ENCODE results near the gene TBC1D22B. TPM values are rescaled to one million over a fixed set of nuclear protein-coding genes. Genes with fewer than 3 reads are reported as not detected.
A peak's percentile ranks its signal among the peaks of the same experiment; 100 is the strongest.

The TBC1D22B gene
- total and polyA plus RNA-seq, 12 donors = 7.4 to 21.9 (median 15.7) TPM

DNA sequence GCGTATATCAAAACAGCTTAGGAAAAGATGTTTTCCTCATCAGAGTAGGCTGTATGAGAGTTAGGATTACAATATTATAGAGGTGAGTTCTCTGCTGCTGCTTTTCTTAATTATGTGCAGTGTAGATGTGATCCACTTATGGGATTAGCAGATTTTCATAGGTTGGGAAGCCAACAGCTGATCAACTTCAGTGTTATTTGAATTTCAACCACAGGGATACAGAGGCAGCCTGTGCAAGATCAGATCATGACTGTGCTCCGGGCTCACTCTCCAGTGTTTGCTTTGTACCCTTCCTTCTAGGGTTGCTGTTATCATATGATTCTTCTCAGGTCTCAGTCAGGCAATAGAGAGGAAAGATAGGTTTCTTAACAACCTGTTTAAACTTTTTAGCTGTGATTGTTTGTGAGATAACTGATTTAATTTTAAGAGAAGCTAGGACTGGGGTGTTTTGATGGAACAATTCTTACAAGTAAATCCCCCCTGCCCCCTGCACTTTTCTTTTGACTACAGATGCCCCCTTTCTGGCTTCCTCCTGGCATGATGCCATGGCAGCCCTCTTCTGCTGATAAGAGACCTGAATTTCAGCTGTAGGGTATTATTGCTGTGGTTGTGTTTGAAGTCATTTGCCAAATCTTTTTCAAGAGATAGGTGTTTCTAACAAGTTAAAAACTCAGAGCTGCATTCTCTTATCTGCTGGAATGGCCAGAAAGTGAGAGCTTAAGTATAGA is 104.7 kb downstream of the TBC1D22B start:
- Histone ChIP-seq H3K4me1 (replicated peaks in 1 of 2) (peaks cover 3 to 6% of the 10 kb centered on the region in 2 donors), H3K36me3 (replicated peaks in 1 of 2) (peaks cover 0 to 17% of the 10 kb centered on the region in 2 donors), H3K4me3 (no peak overlapping the region), H3K27ac (no peak overlapping the region), H3K9me3 (replicated peaks in 1 of 3) (no peaks in the 10 kb centered on the region), H3K27me3 (no peaks in the 10 kb centered on the region)
- no peak for TF ChIP-seq POLR2A (IDR thresholded peaks at IDR 0.05)
- TF ChIP-seq CTCF (IDR thresholded peaks at IDR 0.05) = no peak
- 74 to 92% (median 83%) methylated on average over 2 of the region's 2 CpGs for WGBS, 4 donors
- intact Hi-C loops (cut with DNase I) = no loop called here
- no peak for DNase-seq

DNA sequence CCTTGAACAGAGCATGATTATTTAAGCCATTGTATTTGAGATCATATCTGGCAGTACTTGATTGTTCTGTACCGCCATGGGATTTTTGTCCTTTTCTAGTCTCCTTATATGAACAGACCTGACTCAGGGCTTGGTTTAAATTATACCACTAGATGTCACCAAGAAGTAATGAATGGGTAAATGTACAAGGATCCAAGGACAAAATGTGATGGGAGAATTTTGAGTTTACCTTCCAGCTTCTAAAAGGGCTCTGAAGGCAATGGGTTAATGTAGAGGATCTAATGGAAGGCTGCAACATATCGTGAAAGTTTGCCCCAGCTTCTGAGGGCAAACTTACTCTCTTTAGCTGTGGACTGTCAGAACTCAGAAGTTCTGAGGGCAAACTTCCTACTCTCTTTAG is 108.2 kb downstream of the TBC1D22B start:
- H3K27me3 ChIP-seq = no peaks in the 10 kb centered on the region
- WGBS, 4 donors = 39 to 50% (median 42%) methylated on average over 2 of the region's 2 CpGs
- H3K4me3 ChIP-seq = no peak overlapping the region
- TF ChIP-seq CTCF (IDR thresholded peaks at IDR 0.05) = peak in 1 of 6 experiments; percentile 12
- no peak for TF ChIP-seq POLR2A (IDR thresholded peaks at IDR 0.05)
- intact Hi-C loops (cut with DNase I) = no loop called here
- H3K4me1 ChIP-seq (replicated peaks in 1 of 2) = peaks cover 3% of the 10 kb centered on the region in 2 donors
- DNase-seq = no peak
- H3K36me3 ChIP-seq (replicated peaks in 1 of 2) = peaks cover 0 to 18% of the 10 kb centered on the region in 2 donors
- H3K9me3 ChIP-seq (replicated peaks in 1 of 3) = no peaks in the 10 kb centered on the region
- no peak overlapping the region for H3K27ac ChIP-seq

DNA sequence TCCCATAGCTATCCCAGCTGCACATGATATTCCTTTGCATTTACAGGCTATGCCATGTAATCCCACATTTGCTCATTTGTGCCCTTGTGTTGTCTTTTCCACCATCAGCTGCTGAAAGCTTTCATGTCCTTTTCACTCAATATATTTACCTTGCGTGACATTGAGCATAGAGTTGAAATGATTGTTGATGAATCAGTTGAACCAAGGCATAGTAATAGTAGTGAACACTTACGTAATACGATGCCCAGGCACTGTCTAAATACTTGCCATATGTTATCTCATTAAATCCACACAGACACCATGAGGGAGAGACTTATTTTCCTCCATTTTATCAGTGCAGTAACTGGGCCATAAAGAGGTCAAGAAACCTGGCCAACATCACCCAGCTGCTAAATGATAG is 109.3 kb downstream of the TBC1D22B start:
- H3K27me3 ChIP-seq = no peaks in the 10 kb centered on the region
- DNase-seq = no peak
- H3K27ac ChIP-seq = no peak overlapping the region
- peaks cover 3% of the 10 kb centered on the region in 2 donors for H3K4me1 ChIP-seq (replicated peaks in 1 of 2)
- intact Hi-C loops (cut with DNase I) = no loop called here
- no peaks in the 10 kb centered on the region for H3K9me3 ChIP-seq (replicated peaks in 1 of 3)
- peaks cover 0 to 16% of the 10 kb centered on the region in 2 donors for H3K36me3 ChIP-seq (replicated peaks in 1 of 2)
- TF ChIP-seq POLR2A (IDR thresholded peaks at IDR 0.05) (no peak), CTCF (IDR thresholded peaks at IDR 0.05) (no peak)
- H3K4me3 ChIP-seq = no peak overlapping the region
- WGBS, 4 donors = 93 to 100% (median 95%) methylated on average over 3 of the region's 3 CpGs

- 80 to 87% (median 81%) methylated on average over 1 of the region's 1 CpG for WGBS, 4 donors
- H3K36me3 ChIP-seq (replicated peaks in 1 of 2) = peaks cover 0 to 17% of the 10 kb centered on the region in 2 donors
- TF ChIP-seq POLR2A (IDR thresholded peaks at IDR 0.05) = no peak
- TF ChIP-seq CTCF (IDR thresholded peaks at IDR 0.05) = no peak
- H3K4me3 ChIP-seq = no peak overlapping the region
- no peak overlapping the region for H3K27ac ChIP-seq
- intact Hi-C loops (cut with DNase I) = no loop called here
- no peaks in the 10 kb centered on the region for H3K27me3 ChIP-seq
- no peak for DNase-seq
- no peaks in the 10 kb centered on the region for H3K9me3 ChIP-seq (replicated peaks in 1 of 3)
- peaks cover 3% of the 10 kb centered on the region in 2 donors for H3K4me1 ChIP-seq (replicated peaks in 1 of 2)
These were observed 111.4 kb downstream of the TBC1D22B start for GRCh38 chr6:37368961-37369320.
